ENCODE results near the gene ELMO2.

Gene ELMO2

GRCh38 chr20:46363874-46364669 lies 42.3 kb downstream of the ELMO2 start (continued):
- peak; percentile 49; the same call in 1 of the 2 replicates for TF ChIP-seq ZNF10 (tag by site-specific recombination; IDR thresholded peaks at IDR 0.05)
- peak; percentile 82 for TF ChIP-seq ZFHX2 (tag by site-specific recombination; conservative IDR thresholded peaks at IDR 0.05)
- TF ChIP-seq, protein P1, sequence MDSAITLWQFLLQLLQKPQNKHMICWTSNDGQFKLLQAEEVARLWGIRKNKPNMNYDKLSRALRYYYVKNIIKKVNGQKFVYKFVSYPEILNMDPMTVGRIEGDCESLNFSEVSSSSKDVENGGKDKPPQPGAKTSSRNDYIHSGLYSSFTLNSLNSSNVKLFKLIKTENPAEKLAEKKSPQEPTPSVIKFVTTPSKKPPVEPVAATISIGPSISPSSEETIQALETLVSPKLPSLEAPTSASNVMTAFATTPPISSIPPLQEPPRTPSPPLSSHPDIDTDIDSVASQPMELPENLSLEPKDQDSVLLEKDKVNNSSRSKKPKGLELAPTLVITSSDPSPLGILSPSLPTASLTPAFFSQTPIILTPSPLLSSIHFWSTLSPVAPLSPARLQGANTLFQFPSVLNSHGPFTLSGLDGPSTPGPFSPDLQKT (IDR thresholded peaks at IDR 0.05; ENCODE audit: borderline replicate concordance, low read depth, low read length), result no peak; the same call in 1 of the 2 replicates
- peak; percentile 67; the same call in 1 of the 2 replicates for TF ChIP-seq ZNF843 (tag by site-specific recombination; IDR thresholded peaks at IDR 0.05)
- no peak for TF ChIP-seq ZBTB6 (tag by site-specific recombination; IDR thresholded peaks at IDR 0.05)
- TF ChIP-seq ZNF114 (tag by site-specific recombination; IDR thresholded peaks at IDR 0.05), result no peak
- TF ChIP-seq HOXA7 (CRISPR knock-in tag; IDR thresholded peaks at IDR 0.05; ENCODE audit: borderline replicate concordance), result no peak
- TF ChIP-seq ZNF555 (tag by site-specific recombination; conservative IDR thresholded peaks at IDR 0.05), result no peak
- no peak for TF ChIP-seq HOXD13 (CRISPR knock-in tag; IDR thresholded peaks at IDR 0.05; ENCODE audit: borderline replicate concordance)
- TF ChIP-seq ZNF530 (tag by site-specific recombination; IDR thresholded peaks at IDR 0.05; ENCODE audit: low read depth), result no peak
- TF ChIP-seq SP7 (tag by site-specific recombination; IDR thresholded peaks at IDR 0.05), result peak; percentile 88
- no peak for TF ChIP-seq ZNF292 (tag by site-specific recombination; IDR thresholded peaks at IDR 0.05; ENCODE audit: borderline replicate concordance, low read depth)
- peak; percentile 73 for TF ChIP-seq ZEB2 (tag by site-specific recombination; IDR thresholded peaks at IDR 0.05)
- TF ChIP-seq EGR2 (tag by site-specific recombination; IDR thresholded peaks at IDR 0.05; ENCODE audit: low read depth), result peak; percentile 75; the same call in 1 of the 2 replicates
- peak; percentile 55; the same call in 1 of the 2 replicates for TF ChIP-seq HIC1 (tag by site-specific recombination; IDR thresholded peaks at IDR 0.05)
- TF ChIP-seq ZNF341 (tag by site-specific recombination; IDR thresholded peaks at IDR 0.05; ENCODE audit: low read depth), result peak; percentile 22; the same call in 1 of the 2 replicates
- no peak for TF ChIP-seq PRDM10 (tag by site-specific recombination; IDR thresholded peaks at IDR 0.05)
- TF ChIP-seq ZNF639 (tag by site-specific recombination; IDR thresholded peaks at IDR 0.05), result no peak
- TF ChIP-seq GLI2 (tag by site-specific recombination; IDR thresholded peaks at IDR 0.05; ENCODE audit: borderline replicate concordance, low read depth), result no peak
- no peak for TF ChIP-seq ZNF623 (tag by site-specific recombination; IDR thresholded peaks at IDR 0.05)
- no peak for TF ChIP-seq ZNF132 (tag by site-specific recombination; IDR thresholded peaks at IDR 0.05; ENCODE audit: borderline replicate concordance)
- no peak for TF ChIP-seq OSR2 (tag by site-specific recombination; IDR thresholded peaks at IDR 0.05)
- no peak for TF ChIP-seq ZSCAN18 (tag by site-specific recombination; IDR thresholded peaks at IDR 0.05)
- peak; percentile 74; the same call in 1 of the 2 replicates for TF ChIP-seq ZSCAN5A (tag by site-specific recombination; IDR thresholded peaks at IDR 0.05)
- TF ChIP-seq ZBTB1 (tag by site-specific recombination; IDR thresholded peaks at IDR 0.05), result no peak

Measured in HEK293 (cell line).